OCI-LY1 (cell line): Measurements from ENCODE around the gene AK4.

ENCODE experiments used
- EZH2 ChIP-seq: fragments of 200-600 bp; sonication (generic), shearing (Covaris generic); IDR thresholded peaks from 2 replicates; pipeline ENCODE4 v1.8.0; 2017; ENCODE audit warnings: borderline replicate concordance, mixed run types, mild to moderate bottlenecking, antibody characterized with exemption, low read length, moderate library complexity, mixed read lengths
- TF ChIP-seq, protein P1 (sequence below): fragments of 200-600 bp; sonication (generic), shearing (Covaris generic); IDR thresholded peaks from 2 replicates; pipeline ENCODE4 v1.5.1; 2017; ENCODE audit warnings: mild to moderate bottlenecking, antibody characterized with exemption, low read length, moderate library complexity, mixed read lengths

DNA sequence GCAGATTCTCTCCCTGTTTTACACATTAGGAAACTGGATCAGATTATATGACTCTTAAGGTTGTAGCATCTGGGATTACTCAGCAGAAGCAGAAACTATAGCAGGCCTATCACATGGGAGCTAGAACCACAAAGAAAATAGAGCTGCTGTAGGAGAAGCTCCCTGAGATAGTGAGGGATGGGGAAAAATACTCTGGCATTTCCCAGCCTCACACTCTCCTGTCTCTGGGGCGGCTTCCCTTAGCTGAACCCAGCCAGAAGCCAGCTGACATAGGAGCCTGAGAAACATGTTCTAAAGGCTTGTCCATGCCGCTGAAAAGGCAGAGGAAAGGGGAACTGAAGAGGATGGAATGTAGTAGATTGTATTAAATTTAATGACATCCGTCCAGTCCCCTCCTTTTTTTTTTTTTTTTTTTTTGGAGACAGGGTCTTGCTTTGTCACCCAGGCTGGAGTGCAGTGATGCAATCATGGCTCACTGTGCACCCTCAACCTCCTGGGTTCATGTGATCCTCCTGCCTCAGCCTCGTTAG lies 84.5 kb downstream of the AK4 start:
- TF ChIP-seq, protein P1, sequence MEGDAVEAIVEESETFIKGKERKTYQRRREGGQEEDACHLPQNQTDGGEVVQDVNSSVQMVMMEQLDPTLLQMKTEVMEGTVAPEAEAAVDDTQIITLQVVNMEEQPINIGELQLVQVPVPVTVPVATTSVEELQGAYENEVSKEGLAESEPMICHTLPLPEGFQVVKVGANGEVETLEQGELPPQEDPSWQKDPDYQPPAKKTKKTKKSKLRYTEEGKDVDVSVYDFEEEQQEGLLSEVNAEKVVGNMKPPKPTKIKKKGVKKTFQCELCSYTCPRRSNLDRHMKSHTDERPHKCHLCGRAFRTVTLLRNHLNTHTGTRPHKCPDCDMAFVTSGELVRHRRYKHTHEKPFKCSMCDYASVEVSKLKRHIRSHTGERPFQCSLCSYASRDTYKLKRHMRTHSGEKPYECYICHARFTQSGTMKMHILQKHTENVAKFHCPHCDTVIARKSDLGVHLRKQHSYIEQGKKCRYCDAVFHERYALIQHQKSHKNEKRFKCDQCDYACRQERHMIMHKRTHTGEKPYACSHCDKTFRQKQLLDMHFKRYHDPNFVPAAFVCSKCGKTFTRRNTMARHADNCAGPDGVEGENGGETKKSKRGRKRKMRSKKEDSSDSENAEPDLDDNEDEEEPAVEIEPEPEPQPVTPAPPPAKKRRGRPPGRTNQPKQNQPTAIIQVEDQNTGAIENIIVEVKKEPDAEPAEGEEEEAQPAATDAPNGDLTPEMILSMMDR = no peak
- no peak for TF ChIP-seq EZH2
